GM13976 (cell line): ENCODE results near the gene SCRN1.

ENCODE experiments used
- DNase-seq: peaks from one replicate; pipeline ENCODE4 v3.0.0; 2012; ENCODE audit warnings: low spot score
- in situ Hi-C: fragments of 300-500 bp; cut with MboI; formaldehyde crosslinking; loops from one replicate; pipeline ENCODE4 v1.12.0; 2022; ENCODE audit warnings: low sequenced_read_pairs, mixed read lengths, inconsistent platforms; ENCODE audit not compliant: unreplicated experiment
- TF ChIP-seq, protein P1 (sequence below): IDR thresholded peaks from 2 replicates; pipeline ENCODE4 v1.5.1; 2012; ENCODE audit warnings: borderline replicate concordance, mild to moderate bottlenecking; ENCODE audit not compliant: insufficient read depth; ENCODE audit errors: extremely low read depth, missing control alignments, control extremely low read depth

Gene SCRN1

DNA sequence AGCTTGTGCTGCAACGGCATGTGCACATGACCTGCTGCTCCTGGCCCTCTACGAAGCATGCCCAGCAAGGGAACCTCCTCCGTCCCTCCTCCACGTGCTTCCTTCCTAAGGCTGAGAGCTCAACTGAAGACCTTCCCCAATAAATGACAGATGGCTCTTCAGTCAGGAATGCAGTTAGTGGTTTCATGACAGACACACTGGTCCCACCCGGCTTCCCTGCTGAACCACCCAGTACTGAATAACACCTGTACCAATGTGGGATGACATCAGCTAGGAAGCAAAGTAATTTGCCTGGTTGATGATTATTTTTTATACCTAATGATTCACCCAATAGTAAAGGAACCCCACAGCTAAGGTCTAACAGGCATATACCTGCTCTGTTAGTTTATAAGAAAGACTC lies 69.1 kb downstream of the SCRN1 start:
- in situ Hi-C loops = no loop called here
- DNase-seq = no peak
- TF ChIP-seq, protein P1, sequence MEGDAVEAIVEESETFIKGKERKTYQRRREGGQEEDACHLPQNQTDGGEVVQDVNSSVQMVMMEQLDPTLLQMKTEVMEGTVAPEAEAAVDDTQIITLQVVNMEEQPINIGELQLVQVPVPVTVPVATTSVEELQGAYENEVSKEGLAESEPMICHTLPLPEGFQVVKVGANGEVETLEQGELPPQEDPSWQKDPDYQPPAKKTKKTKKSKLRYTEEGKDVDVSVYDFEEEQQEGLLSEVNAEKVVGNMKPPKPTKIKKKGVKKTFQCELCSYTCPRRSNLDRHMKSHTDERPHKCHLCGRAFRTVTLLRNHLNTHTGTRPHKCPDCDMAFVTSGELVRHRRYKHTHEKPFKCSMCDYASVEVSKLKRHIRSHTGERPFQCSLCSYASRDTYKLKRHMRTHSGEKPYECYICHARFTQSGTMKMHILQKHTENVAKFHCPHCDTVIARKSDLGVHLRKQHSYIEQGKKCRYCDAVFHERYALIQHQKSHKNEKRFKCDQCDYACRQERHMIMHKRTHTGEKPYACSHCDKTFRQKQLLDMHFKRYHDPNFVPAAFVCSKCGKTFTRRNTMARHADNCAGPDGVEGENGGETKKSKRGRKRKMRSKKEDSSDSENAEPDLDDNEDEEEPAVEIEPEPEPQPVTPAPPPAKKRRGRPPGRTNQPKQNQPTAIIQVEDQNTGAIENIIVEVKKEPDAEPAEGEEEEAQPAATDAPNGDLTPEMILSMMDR = no peak

DNA sequence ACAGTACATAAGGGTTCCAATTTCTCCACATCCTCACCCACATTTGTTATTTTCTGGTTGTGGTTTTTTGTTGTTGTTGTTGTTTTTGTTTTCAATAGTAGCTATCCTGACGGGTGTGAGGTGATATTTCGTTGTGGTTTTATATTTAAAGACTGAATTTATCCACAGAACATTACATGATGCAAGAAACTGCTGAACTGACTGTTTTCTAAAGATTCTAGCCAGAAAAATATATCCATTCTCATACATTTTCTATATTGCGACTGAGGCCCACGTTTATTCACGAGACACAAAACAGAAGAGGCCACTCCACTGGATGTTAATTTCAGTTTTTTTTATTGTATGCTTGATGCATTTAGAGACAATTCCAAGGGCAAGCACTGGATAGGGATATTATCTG lies 69.8 kb downstream of the SCRN1 start:
- in situ Hi-C loops = no loop called here
- TF ChIP-seq, protein P1 = no peak
- DNase-seq = no peak

DNA sequence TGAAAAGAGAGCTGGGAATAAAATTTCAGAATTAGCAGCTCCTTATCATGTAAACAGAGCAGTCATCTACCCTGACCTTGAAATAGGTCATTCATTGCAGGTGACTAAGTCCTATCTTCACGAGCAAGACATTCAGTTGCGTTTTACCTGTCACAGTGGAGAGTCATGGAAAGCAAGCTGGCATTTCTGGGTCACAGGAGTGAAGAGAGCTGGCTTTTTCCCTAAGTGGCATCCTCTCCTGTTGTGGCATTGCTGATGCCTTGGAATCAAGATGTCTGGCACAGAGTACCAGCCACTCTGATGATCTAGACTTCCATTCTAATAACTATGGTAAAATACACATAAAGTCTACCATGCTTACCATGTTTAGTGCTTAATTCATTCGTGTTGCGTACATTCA lies 70.8 kb downstream of the SCRN1 start:
- no peak for DNase-seq
- TF ChIP-seq, protein P1 = no peak
- in situ Hi-C loops = no loop called here

DNA sequence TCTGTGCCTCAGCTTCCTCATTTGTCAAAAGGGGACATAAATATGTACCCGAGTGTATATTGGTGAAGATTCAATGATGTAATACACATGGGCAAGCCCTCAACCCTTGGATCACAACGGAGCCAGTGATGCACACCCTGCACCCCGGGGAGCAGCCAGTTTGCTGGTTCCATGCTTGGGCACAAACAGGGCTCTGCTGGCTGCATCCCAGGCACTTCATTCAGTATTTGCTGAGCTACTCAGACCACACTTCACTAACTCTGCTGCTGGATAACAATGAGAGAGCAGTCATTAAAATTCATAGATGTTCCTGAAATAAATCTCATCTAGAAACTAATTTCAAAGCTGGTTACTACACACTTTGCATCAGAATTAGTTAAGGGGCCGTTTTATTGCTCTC lies 72.0 kb downstream of the SCRN1 start:
- no peak for DNase-seq
- TF ChIP-seq, protein P1 = no peak
- in situ Hi-C loops = no loop called here

DNA sequence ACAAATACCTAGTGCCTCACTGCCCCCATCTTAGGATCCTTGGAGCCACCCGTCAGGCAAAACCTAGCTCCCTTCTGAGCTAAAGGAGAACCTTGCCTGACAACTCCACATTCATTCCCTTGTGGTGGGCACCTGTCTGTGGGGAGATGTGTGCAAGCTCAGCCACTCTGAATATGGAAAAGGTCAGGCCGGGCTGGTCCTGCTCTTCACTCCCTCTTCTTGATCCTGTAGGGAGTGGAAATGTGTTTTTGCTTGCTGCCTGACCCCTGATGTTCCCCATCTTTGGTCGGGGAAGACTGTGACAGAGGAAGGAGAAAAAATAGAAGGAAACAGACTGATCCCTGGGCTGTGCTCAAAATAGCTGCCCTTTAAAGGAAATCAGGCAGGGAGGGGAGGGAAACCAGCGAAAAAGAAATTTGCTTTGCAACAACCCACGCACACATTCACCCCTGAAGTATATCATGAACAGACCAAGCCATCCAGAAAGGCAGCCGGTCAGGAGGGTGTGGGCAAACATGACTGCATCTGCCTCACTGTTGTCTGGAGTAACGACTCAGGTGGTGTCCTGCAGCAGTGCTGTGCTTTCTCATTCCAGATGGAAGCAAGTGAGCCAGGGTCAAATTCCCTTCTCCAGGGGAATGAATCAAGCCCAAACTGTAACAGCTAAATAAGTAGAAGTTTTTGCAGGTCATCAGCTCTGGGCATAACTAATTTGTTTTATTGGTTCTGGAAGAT lies 74.0 kb downstream of the SCRN1 start:
- DNase-seq = no peak
- in situ Hi-C loops = no loop called here
- TF ChIP-seq, protein P1 = no peak

DNA sequence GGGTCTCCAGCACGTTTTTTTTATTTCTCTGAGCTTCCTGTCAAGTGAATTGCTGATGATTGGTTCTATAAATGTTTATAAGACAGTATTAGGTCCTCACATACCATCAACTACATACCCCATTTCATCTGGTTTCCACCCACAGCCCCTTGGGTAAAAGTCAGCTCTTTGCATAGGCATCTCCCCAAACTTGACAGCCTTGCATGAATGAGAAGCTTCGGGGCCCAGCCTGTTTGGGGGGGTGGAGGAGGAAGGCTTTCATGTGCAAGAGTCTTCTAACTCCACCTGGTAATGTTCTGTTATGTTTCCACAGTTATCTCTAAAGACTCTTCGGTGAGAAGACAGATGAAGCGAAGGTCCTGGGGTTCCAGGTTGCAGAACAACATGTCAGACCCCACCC lies 75.4 kb downstream of the SCRN1 start:
- DNase-seq = no peak
- TF ChIP-seq, protein P1 = no peak
- in situ Hi-C loops = no loop called here
